HuH-7.5 (cell line): ENCODE results near the gene MGMT.

Source experiments
- DNase-seq: peaks from one replicate; pipeline ENCODE4 v3.0.0; 2011; ENCODE audit warnings: low spot score

The MGMT gene

DNA sequence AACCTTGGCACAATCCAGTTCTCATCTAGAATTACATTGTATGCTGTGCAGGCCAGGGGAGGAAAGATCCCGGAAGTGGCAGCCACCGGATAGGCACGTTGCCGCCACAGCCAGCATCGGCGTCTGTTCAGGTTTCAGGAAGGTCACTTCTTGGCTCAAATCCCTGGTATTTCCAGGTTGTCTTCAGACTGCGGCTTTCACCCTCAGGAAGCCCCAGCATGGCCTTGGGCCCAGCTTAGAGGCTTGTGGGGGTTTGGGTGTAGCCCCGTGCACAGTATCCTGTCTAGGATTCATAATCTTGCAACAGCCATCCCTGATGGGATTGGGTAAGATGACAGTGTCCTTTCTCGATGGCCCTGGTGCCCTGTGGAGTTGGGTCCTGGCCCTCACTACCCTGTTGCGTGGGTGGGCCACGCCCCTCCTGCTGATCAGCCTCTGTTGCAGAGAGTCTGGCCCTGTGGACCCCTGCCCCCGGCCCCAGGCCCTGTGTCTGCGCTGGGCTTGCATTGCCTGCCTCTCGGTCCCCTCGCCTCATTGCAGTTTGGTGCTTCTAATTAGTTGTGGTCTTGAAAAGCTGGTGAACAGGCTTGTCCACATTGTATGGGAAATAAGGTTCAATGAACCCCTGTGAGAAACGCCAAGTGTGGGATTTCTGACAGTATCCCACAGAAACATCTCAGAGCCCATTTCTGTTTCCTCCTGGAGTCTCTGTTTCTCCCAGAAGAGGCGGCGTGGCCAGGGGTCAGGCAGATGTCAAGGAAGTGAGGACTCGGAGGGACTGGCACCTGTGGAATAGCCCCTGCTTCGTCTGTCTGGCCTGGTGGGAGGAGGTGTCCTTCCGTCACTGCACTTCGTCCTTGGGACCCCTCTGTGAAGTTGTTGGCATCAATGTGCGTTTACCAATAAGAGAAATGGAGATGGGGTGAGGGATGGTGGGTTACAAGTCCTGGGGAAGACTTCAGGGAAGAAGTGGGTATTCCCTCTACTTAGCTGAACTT, 77.5 kb downstream of the MGMT start:
- DNase-seq = no peak

DNA sequence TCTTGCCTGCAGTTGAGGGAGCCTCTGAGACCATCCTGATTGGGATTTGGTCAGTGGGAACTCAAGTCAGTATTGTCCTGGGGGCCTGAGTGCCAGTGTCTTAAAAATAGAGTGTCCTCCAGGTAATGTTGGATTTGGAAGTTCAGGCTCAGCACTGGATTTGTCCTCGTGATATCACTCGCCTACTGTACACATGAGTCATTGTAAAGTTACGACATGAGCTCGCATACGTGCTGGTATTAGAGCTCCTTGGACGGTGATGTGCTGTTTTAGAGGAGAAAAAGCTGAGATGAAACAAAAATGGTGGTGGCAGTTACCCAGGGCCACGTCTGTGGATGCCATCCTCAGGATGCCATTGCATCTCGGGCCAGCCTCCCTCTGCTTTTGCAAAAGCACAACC, 78.2 kb downstream of the MGMT start:
- peak; percentile 30 for DNase-seq

DNA sequence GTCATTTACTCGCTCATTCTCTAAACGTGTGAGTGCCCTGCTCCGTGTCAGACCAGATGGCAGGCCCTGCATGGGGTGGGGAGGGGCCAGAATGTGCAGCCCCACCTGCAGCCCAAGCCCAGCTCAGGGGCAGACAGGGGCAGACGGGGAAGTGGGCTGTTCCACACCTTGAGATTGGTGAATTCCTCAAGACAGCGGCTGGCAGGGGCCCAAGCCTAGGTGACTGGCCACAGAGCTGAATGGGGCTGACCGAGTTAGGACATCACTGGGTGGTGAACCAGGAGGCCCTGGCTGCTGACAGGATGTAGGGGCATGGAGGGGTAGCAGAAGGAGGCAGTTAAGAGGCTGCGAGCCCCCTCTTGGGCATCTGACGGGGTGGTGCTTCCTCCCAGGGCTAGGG, 79.1 kb downstream of the MGMT start:
- no peak for DNase-seq

DNA sequence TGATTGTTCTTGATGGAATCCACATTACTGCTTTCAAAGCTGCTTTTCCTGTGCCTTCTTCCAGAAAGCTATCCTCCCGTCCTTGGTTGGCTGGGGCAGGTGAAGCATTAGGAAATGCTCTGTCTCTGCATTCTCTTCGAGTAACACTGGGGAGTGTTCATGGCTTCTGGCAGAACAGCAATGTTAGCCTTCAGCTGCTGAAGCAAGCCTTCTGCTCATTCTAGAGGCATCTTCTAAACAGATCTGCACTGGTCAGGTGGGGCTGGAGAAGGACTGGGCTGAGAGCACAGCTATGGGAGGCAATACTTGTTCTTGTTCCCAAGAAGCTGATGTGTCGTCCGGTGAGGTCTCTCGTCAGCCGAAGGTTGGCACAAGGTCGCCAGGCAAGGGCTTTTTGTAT, 80.6 kb downstream of the MGMT start:
- no peak for DNase-seq

DNA sequence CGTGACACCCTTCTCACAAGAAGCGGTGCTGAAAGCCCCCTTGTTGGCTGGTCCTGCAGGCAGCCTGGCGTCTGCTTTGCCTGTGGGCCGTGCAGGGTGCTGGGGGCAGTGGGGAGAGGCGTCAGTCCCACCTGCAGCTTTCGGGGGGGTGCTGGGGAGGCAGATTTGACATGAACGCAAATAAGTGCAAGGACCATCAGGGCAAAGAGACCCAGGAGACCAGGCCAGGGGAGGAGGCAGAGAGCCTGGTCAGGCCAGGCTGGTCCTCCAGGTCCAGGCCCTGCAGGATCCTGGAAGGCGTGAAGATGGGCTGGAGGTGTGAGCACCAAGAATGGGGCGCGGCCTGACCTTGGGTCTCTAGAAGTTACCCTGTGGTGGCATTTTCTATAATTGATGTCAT, 81.6 kb downstream of the MGMT start:
- no peak for DNase-seq

DNA sequence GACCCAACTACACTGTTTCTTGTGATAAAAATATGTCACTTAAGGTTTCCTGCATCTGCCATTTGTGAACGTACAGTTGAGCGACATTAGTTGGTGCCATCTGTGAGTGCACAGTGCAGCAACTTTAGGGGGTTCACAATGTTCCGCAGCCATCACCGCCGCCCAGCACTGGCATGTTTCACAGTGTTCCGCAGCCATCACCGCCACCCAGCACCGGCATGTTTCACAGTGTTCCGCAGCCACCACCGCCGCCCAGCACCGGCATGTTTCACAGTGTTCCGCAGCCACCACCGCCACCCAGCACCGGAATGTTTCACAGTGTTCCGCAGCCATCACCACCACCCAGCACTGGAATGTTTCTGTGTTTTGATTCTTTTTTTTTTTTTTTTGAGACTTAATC, 83.0 kb downstream of the MGMT start:
- DNase-seq = no peak

DNA sequence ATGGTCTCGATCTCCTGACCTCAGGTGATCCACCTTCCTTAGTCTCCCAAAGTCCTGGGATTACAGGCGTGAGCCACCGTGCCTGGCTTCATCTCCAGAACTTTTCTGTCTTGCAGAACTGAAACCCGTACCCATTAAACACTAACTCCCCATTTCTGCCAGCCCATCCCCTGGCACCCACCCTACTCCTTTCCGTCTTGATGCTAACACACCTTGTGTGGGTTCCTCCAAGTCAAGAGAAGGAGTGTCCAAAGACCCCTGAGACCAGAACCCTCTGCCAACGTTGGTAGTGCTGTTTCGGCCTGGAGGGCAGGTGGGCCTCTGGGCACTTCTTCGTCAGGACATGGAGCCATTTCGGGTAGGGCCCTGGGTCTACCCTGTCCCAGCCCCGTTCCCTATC, 83.6 kb downstream of the MGMT start:
- no peak for DNase-seq

DNA sequence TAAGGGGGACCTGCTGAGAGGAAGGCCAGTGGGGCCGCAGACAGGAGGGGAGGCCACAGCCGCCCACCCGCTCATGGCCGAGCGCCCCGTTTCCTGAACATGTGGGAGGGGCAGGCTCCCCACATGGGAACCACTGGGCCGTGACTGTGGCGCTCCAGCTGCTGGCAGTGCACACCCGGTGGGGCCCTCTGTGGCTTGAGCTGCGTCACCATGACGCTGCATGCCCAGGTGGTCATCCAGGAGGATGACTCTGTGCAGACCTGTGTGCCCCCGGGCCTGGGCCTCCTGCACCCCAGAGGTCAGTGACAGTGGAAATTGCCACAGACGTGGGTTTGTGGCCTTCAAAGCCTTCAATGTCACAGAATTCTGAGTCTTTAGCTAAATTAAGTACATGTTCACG, 85.1 kb downstream of the MGMT start:
- DNase-seq = no peak

DNA sequence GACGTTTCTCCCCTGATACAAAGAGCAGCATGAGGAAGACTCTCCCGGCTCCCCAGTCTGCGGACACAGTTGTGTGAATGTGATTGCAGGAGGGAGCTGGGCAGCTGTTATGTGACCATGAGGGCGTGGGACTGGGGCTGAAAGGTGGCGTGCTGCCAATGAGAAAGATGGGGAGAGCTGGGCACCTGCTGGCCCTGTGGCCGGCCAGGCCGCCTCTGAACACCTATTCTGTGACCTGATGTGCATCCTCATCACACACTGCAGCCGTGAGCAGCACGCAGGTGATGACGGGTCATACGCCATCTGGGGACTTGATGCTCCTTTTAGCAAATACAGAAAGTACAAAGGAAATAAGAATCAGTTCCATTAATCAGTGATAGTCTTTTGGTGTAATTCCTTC, 86.9 kb downstream of the MGMT start:
- DNase-seq = no peak

DNA sequence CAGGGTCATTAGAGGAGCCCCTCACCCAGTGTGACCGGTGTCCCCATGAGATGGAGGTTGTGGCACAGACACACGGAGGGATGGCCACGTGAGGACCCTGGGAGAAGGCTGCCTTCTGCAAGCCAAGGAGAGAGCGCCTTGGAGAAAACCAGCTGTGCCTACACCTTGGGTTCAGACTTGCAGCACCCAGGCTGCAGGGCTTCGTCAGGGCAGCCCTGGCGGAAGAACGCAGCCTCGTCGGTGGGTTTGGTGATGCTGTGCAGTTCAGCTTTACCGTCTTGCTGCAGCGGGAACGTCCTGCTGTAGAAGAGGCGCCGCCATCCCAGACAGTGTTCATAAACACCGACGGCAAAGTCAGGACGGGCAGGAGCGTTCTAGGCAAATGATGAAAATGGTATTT, 89.3 kb downstream of the MGMT start:
- DNase-seq = no peak

DNA sequence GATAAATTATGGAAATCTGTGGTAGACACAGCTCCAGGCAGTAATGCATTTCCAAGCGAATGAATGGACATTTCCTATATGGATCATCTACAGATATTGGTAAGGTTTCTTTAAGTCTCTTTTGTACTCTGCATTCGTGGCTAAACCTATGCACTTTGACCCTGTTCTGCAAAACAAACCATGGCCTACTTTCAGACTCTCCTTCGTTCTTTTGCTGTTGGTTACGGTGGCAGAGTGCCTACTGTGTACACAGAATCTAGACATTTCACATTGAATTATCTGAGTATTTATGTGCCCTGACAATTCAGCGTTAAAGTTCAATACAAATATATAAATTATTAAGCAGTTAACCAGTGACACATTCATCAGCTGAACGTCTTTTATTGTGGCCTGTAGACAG, 93.3 kb downstream of the MGMT start:
- no peak for DNase-seq

DNA sequence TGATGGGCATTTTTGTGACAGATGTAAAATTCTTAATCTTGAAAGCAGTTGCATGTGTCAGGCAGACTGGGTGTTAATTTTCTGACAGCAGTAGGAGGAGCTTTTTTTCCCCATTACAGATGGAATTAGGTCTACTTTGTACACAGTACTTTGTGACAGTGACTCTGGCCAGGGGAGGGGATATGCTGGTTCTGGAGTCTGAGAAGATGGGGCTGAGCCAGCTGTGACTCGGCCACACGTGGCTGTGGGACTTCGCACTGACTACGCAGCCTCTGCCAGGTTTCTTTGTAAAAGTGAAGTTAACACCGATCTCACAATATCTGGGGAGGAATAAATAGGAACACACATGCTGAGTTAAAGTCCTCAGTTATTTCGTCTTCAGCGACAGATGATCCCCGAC, 95.4 kb downstream of the MGMT start:
- DNase-seq = no peak

DNA sequence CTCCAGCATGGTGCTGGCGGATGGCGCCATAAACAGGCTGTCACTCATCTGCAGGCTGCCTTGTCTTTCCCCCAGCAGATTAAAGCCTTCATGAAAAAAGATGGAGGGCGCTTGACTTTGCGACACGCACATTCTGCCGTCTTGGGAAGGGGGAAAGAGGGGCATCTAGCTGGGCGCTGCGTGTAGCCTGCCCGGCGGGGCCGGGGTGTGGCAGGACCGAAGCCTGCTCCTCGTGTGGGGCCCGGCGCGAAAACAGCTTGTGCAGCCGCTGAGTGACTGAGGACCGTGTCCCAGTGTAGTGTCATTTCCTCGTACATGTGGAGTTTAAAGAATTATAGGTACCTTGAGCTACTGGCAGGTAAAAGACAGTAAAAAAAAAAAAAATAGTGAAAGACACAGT, 97.9 kb downstream of the MGMT start:
- DNase-seq = no peak

DNA sequence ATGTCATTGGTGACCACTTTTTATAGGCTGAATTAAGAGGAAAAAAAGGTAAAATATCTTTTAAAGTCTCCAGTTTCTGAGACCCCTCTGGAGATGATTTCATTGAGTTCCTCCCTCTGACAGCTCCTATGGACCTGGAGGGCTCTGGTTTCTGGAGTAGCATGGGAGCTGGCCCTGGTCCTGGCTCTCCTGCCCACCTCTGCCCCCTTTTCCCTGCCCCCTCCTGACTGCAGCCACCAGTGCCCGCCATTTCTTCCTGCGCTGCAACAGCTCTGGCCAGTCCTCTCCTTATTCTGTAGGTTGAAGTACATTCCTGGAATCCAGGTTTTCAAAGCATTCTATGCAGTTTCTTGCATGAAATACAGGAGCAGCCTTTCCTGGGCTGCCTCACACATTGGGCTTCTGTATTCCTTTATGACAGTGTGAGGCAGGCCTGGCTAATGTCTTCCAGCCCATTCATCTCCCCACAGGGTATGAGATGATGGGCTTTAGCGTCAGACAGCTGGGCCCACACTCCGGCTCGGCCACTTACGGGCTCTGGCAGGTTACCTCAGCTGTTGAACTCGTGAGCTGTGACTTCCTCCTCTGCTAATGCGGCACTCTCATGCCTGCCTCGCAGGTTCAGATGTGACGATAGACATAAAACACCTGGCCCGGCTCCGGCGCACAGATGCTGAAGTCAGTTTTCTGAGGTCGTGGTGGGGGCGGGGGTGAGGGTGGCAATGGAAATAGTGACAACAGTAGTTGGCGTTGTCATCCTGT, 101.7 kb downstream of the MGMT start:
- no peak for DNase-seq

DNA sequence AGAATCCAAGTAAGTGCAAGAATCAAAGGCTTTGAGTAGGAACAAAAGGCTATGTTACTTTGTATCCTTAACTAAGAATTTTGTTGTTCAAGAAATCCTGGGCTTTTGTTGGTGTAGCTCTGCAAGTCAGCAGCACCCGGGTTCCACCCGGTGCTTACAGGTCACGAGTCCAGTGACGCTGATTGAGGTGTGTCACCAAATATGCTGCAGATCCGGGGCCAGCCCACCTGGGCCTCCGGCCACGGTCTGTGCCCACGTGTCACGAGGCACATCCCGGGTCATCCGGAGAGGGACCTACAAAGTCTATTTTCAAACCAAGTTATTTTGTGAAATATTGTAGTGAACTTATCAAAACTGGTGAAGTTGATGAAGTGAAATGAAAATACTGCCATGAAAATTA, 103.1 kb downstream of the MGMT start:
- DNase-seq = no peak

DNA sequence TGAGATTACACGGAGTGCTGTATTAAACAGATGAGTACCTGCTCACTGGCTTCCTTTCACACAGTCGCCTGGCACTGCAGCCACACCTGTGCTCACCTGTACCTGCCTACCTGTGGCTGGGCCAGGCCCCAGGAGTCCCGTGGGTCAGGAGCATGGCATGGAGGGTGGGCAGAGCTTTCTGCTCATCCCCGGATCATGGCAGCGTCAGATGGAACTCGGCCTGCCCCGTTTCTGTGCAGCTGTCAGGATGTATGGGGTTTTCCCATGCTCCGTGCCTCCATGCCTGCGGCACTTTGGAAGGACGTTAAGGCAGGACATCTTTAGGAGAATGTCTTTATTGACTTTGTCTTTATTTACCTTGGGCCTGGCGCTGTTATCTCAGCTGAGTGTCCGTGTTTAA, 112.2 kb downstream of the MGMT start:
- no peak for DNase-seq

DNA sequence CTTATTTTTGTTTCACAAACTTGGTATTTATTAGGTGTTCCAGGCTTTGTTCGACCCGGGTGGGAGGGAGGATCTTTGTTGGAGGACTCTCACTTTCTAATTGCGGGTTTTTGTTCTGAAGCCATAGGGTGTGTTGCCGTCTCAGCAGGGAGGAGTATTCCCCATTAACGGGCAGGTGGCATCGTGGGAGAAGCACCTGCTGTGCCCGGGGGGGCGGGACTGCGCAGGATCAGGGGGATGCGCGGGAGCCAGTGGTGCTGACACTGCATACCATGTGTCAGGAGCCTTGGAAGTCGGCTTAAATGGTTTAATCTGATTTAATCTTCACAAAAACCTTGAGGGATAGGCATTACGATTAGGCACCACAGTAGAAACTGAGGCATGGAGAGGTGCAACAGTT, 113.0 kb downstream of the MGMT start:
- no peak for DNase-seq

DNA sequence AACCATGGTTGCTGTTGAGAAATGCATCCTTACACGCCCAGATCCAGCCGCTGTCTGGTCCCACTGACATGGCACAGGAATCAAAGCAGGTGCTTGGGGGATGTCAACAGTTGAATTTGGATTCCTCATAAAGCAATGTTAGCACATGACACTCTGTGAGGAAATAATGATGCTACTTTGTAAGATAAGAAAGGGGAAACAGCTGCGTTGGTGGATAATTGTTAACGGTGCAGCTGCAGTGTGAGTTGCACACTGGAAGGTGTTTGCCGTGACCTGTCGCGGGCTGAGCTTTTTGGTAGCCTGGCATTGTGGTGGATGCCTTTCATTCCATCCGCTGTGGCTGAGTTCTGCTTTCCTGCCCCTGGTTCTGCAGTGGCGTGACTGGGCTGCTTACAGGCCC, 113.9 kb downstream of the MGMT start:
- DNase-seq = no peak

DNA sequence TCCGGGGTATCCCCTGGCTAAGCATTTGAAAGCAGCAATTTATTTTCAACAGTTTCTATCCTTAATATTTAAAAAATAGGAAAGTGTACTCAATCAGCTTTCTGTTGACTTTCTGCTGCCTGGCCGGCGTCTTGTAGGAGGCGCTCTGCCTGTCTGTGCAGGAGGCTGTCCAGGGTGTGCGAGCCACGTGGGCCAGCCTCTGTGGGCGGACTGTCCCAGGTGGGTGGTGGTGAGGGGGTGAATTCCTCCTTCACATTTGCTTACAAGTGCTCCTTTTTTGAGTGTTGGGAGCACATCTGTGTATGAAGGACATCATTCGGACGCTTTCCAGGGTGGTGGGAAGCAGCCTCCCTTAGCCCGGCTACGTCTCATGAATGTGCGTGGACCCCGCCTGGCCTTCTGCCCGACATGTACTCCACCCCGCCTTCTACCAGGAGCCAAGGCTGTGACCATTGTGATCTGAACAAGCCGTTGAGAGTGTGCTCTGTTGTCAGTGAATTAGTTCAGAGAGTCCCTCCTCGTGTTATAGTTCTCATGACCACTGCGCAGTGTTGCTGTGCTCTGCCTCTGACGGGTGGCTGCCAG, 114.9 kb downstream of the MGMT start:
- DNase-seq = no peak

DNA sequence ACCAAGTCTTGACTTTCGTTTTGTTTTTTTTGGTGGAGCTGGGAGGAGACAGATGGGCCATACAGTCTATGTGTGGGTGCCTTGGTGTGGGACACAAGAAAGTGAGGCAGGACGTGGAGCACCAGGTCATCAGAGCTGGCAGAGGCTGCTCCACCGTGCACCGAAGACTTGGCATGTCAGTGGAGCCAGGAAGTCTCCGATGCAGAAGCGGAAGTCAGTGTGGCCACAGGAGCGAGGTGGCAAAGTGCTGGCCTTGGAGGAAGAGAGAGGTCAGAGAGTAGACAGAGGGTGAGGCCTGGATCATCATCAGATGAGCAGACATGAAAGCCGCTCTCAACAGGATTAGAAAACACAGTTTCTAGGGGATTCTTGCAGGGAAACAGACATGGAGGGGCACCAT, 116.8 kb downstream of the MGMT start:
- no peak for DNase-seq

DNA sequence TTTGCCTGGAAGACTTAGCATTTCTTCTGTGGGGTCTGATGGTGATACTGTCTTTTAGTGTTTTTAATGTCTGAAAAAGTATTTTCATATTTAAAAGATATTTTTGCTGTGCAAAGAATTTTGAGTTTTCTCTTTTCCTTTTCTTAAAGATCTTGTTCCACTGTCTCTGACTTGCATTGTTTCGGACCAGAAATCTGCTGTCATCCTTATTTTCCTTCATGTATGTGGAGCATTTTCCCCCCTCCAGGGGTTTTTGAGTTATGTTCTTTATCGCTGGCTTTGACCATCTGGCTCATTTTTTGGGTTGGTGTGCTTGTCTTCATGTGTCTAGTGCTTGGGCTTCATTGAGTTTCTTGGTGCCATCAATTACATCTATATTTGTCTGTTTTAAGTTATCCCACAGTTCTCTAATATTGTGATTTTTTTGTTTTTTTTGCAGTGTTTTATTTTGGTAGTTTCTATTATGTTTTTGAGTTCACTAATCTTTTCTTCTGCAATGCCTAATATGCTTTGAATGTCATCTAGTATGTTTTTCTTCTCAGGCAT, 119.9 kb downstream of the MGMT start:
- no peak for DNase-seq

DNA sequence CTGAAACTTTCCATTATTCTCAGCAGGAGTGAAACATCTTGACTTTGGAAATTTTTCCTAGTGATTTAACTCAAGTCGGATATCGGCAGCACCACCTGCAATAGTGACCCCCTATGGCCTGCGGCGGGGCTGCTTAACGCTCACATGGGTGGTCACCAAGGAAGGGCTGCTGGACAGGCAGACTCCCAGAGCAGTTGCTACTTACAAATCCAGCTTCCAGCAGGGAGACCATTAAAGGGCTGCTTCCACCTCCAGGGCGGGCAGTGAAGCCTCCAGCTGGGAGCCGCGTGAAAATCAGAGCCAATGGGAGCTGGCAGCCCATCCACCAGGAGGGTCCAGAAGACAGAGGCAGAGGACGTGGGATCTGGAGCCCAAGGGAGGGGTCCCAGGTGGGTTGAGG, 122.5 kb downstream of the MGMT start:
- no peak for DNase-seq

DNA sequence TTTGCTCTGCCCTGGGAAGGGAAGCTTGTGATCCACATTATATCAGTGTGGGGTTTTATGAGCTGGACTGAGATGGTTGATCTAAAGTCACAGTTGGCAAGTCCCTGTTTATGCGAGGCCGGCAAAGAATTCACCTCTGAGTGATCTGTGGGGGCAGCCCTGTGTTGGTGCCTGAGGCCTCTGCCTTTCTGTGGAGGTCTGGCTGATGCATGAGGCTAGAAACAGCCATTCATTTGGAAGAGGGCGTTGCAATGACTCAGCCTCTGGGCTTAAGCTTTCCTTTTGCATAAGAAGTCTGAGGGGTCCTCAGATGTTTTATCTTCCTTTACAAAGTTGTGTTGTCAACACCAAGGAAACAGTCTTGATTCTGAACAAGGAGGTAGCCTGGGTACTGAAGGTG, 126.9 kb downstream of the MGMT start:
- DNase-seq = no peak
